ENCODE results near the gene MAGEL2.
"Not testable (repeated sequence)": the region's sequence is repeated elsewhere in the genome, so short reads cannot be mapped to it uniquely, and the experiment has no call there.

The MAGEL2 gene

GRCh38 chr15:23628612-23629233, 18.9 kb downstream of the MAGEL2 start:
- DNase-seq (ENCODE audit: insufficient read length, low spot score) (no peak), FAIRE-seq (no peak)
- no peak for TF ChIP-seq CTCF (IDR thresholded peaks at IDR 0.05; ENCODE audit: insufficient read depth, missing control alignments)

GRCh38 chr15:23616536-23616935, 31.1 kb downstream of the MAGEL2 start:
- TF ChIP-seq CTCF (IDR thresholded peaks at IDR 0.05; ENCODE audit: insufficient read depth, missing control alignments) = no peak
- FAIRE-seq = no peak
- no peak for DNase-seq (ENCODE audit: insufficient read length, low spot score)

- FAIRE-seq = no peak
Observed at GRCh38 chr15:23606226-23606625, 41.4 kb downstream of the MAGEL2 start.

GRCh38 chr15:23602124-23602523, 45.5 kb downstream of the MAGEL2 start:
- DNase-seq (ENCODE audit: insufficient read length, low spot score) = no peak
- no peak for TF ChIP-seq CTCF (IDR thresholded peaks at IDR 0.05; ENCODE audit: insufficient read depth, missing control alignments)
- FAIRE-seq = no peak

More at GRCh38 chr15:23606226-23606625, 41.4 kb downstream of the MAGEL2 start:
- DNase-seq (ENCODE audit: insufficient read length, low spot score) = no peak
- TF ChIP-seq CTCF (IDR thresholded peaks at IDR 0.05; ENCODE audit: insufficient read depth, missing control alignments) = no peak

GRCh38 chr15:23599053-23599452, 48.6 kb downstream of the MAGEL2 start:
- TF ChIP-seq CTCF (IDR thresholded peaks at IDR 0.05; ENCODE audit: insufficient read depth, missing control alignments) = no peak
- no peak for FAIRE-seq

GRCh38 chr15:23597278-23597677, 50.4 kb downstream of the MAGEL2 start:
- FAIRE-seq; DNase-seq (ENCODE audit: insufficient read length, low spot score): not testable (repeated sequence)

More at GRCh38 chr15:23599053-23599452, 48.6 kb downstream of the MAGEL2 start:
- DNase-seq (ENCODE audit: insufficient read length, low spot score) = no peak

GRCh38 chr15:23596736-23597135, 50.9 kb downstream of the MAGEL2 start:
- DNase-seq (ENCODE audit: insufficient read length, low spot score) (no peak), FAIRE-seq (no peak)
- no peak for TF ChIP-seq CTCF (IDR thresholded peaks at IDR 0.05; ENCODE audit: insufficient read depth, missing control alignments)

GRCh38 chr15:23595368-23595767, 52.3 kb downstream of the MAGEL2 start:
- FAIRE-seq = no peak
- no peak for DNase-seq (ENCODE audit: insufficient read length, low spot score)
- TF ChIP-seq CTCF (IDR thresholded peaks at IDR 0.05; ENCODE audit: insufficient read depth, missing control alignments) = no peak
